Measurements from ENCODE around the gene VAC14. TPM values are rescaled to one million over a fixed set of nuclear protein-coding genes. Genes with fewer than 3 reads are reported as not detected.

VAC14 gene
- total RNA-seq, 1 donor from 2014 or later = 40.5 TPM

GRCh38 chr16:70766658-70767057, 34.3 kb downstream of the VAC14 start:
- intact Hi-C loops (cut with micrococcal nuclease) = no loop called here

- intact Hi-C loops (cut with micrococcal nuclease) = no loop called here
These were observed 34.8 kb downstream of the VAC14 start for GRCh38 chr16:70766176-70766575.

- intact Hi-C loops (cut with micrococcal nuclease) = no loop called here
These were observed 35.5 kb downstream of the VAC14 start for GRCh38 chr16:70765491-70765890.

- intact Hi-C loops (cut with micrococcal nuclease) = no loop called here
These were observed 36.3 kb downstream of the VAC14 start for GRCh38 chr16:70764632-70765031.

- intact Hi-C loops (cut with micrococcal nuclease) = no loop called here
These were observed 40.7 kb downstream of the VAC14 start for GRCh38 chr16:70760221-70760620.

GRCh38 chr16:70759666-70760065, 41.3 kb downstream of the VAC14 start:
- intact Hi-C loops (cut with micrococcal nuclease) = no loop called here

GRCh38 chr16:70758786-70759185, 42.2 kb downstream of the VAC14 start:
- intact Hi-C loops (cut with micrococcal nuclease) = no loop called here

GRCh38 chr16:70757183-70757582, 43.8 kb downstream of the VAC14 start:
- intact Hi-C loops (cut with micrococcal nuclease) = no loop called here

GRCh38 chr16:70756071-70756470, 44.9 kb downstream of the VAC14 start:
- intact Hi-C loops (cut with micrococcal nuclease) = no loop called here

GRCh38 chr16:70754851-70755600, 45.9 kb downstream of the VAC14 start:
- intact Hi-C loops (cut with micrococcal nuclease) = no loop called here

GRCh38 chr16:70754371-70754770, 46.6 kb downstream of the VAC14 start:
- intact Hi-C loops (cut with micrococcal nuclease) = no loop called here

- intact Hi-C loops (cut with micrococcal nuclease) = no loop called here
These were observed 47.1 kb downstream of the VAC14 start for GRCh38 chr16:70753694-70754325.

- intact Hi-C loops (cut with micrococcal nuclease) = no loop called here
These were observed 47.7 kb downstream of the VAC14 start for GRCh38 chr16:70753228-70753627.

GRCh38 chr16:70752426-70752825, 48.5 kb downstream of the VAC14 start:
- intact Hi-C loops (cut with micrococcal nuclease) = no loop called here

- intact Hi-C loops (cut with micrococcal nuclease) = no loop called here
These were observed 49.4 kb downstream of the VAC14 start for GRCh38 chr16:70751593-70751992.

GRCh38 chr16:70750893-70751467, 50.0 kb downstream of the VAC14 start:
- intact Hi-C loops (cut with micrococcal nuclease) = no loop called here

GRCh38 chr16:70749681-70750601, 51.0 kb downstream of the VAC14 start:
- intact Hi-C loops (cut with micrococcal nuclease) = no loop called here

- intact Hi-C loops (cut with micrococcal nuclease) = no loop called here
These were observed 51.8 kb downstream of the VAC14 start for GRCh38 chr16:70749006-70749678.

- intact Hi-C loops (cut with micrococcal nuclease) = loop anchor here (1.0 kb wide), 1 partner anchor 11 kb away; no protein-coding TSS in a partner anchor
These were observed 53.0 kb downstream of the VAC14 start for GRCh38 chr16:70747703-70748631.

All from T-helper 1 cell treated with Interleukin-12 subunit alpha and Interleukin-12 subunit beta and Interleukin-4 antibody, amounts not matched to agents 30 ng/mL and 1 ng/mL, for 36 hours (primary cell).